Measurements from ENCODE around the gene NHLH1. TPM values are rescaled to one million over a fixed set of nuclear protein-coding genes. Genes with fewer than 3 reads are reported as not detected.

The NHLH1 gene
- total and polyA plus RNA-seq, 10 of the 15 experiments (the other 5 are each of a cell fraction or from before 2014, with no cell fraction given): 0.22 to 0.98 (median 0.43) TPM; not detected in 1

DNA sequence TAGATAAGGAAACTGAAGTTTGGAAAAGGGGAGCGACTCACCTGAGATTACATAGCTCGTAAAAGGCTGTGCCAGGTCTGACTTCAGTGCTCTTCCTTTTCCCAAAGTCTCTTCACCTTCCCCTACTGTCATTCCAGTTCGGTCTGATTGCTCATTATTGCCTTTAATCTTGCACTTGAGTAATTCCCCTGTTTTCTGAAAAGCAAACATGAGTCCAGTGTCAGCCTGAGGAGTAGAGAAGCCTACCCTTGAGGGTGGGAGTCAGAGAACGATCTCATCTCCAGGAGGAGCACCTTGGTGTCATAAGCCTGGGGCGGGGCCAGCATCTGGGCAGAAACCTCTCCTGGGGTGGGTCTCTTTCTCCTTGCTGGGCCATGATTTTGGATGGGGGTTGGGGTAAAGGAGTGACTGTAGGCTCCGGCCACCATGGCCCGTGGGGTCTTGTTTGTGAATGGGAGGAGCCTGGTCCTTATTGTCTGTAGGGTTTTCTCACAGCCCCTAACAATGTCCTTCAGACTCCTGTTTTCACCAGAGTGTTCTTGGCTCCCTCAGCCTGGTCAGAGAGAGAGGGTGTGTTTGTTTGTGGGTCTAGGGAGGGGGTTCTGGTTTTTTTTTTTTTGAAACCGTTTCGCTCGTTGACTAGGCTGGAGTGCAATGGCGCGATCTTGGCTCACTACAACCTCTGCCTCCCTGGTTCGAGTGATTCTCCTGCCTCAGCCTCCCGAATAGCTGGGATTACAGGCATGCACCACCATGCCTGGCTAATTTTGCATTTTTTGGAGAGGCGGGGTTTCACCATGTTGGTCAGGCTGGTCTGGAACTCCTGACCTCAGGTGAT is 39.5 kb downstream of the NHLH1 start:
- no peak overlapping the region for H2AFZ ChIP-seq (ENCODE audit: control insufficient read depth, low read depth, low read length)
- no peaks in the 10 kb centered on the region for H3K9me3 ChIP-seq (replicated peaks; ENCODE audit: control insufficient read depth, insufficient read depth, low read length)
- H3K79me2 ChIP-seq (ENCODE audit: control insufficient read depth, insufficient read depth, low read length): no peaks in the 10 kb centered on the region
- intact Hi-C loops (cut with micrococcal nuclease; ENCODE audit: unreplicated experiment) (no loop called here), in situ Hi-C loops (cut with MboI) (loop anchor here (25.0 kb wide), 1 partner anchor 556 kb away; the partner anchor contains the start of gene ITLN2)
- ChIA-PET POLR2A (no interaction called here), SMC1A (ENCODE audit: uncharacterized antibody, unreplicated experiment) (no interaction called here), CTCF (no interaction called here), RAD21 (ENCODE audit: unreplicated experiment) (no interaction called here)
- no peak overlapping the region for H3K4me2 ChIP-seq (ENCODE audit: control insufficient read depth, insufficient read depth)
- ATAC-seq (no peak), FAIRE-seq (no peak), DNase-seq (ENCODE audit: low read depth, low spot score) (no peak)
- no peaks in the 10 kb centered on the region for H3K4me1 ChIP-seq (ENCODE audit: control insufficient read depth, insufficient read depth, low read length)
- no peaks in the 10 kb centered on the region for H4K20me1 ChIP-seq (ENCODE audit: control insufficient read depth, insufficient read depth)
- no TSS peak for BruUV-seq (replicated peaks)
- H3K9ac ChIP-seq (ENCODE audit: control insufficient read depth, insufficient read depth, low read length): no peak overlapping the region
- H3K36me3 ChIP-seq (ENCODE audit: control insufficient read depth in 2 of 2, insufficient read depth in 2 of 2, low read length in 1 of 2): no peaks in the 10 kb centered on the region
- H3K27ac ChIP-seq (ENCODE audit: control insufficient read depth, insufficient read depth): no peak overlapping the region
- WGBS (ENCODE audit: insufficient coverage, insufficient replicate concordance, low lambda C conversion rate, missing lambda C conversion rate): 46% methylated on average over 15 of the region's 15 CpGs
- no peak overlapping the region for H3K4me3 ChIP-seq
- no peaks in the 10 kb centered on the region; a peak in 1 of 4 replicates for H3K27me3 ChIP-seq (replicated peaks in 1 of 2; ENCODE audit: control insufficient read depth in 2 of 2, insufficient read depth in 2 of 2, low read length in 1 of 2)
- TF ChIP-seq BHLHE40 (IDR thresholded peaks at IDR 0.05; ENCODE audit: borderline replicate concordance in 1 of 2, low read depth in 2 of 2, low read length in 1 of 2) (no peak), IRF4 (IDR thresholded peaks at IDR 0.05; ENCODE audit: low read depth, low read length) (no peak), SIX5 (IDR thresholded peaks at IDR 0.05; ENCODE audit: low read depth, low read length, severe bottlenecking) (no peak), RUNX3 (IDR thresholded peaks at IDR 0.05; ENCODE audit: low read length) (no peak), ZNF592 (IDR thresholded peaks at IDR 0.05) (no peak), MTA2 (IDR thresholded peaks at IDR 0.05; ENCODE audit: low read depth) (no peak), PAX5 (IDR thresholded peaks at IDR 0.05; ENCODE audit: borderline replicate concordance, low read depth, low read length) (no peak), TBL1XR1 (IDR thresholded peaks at IDR 0.05; ENCODE audit: low read depth, low read length) (no peak), KLF5 (IDR thresholded peaks at IDR 0.05; ENCODE audit: partially characterized antibody) (no peak), ASH2L (IDR thresholded peaks at IDR 0.05; ENCODE audit: borderline replicate concordance, low read depth) (no peak), CBX3 (IDR thresholded peaks at IDR 0.05; ENCODE audit: borderline replicate concordance, low read depth) (no peak), NFYB (IDR thresholded peaks at IDR 0.05; ENCODE audit: insufficient read depth, low read depth, low read length) (no peak), POLR2AphosphoS5 (IDR thresholded peaks at IDR 0.05; ENCODE audit: low read length) (no peak), NKRF (conservative IDR thresholded peaks at IDR 0.05) (no peak)
- TF ChIP-seq, protein P1, sequence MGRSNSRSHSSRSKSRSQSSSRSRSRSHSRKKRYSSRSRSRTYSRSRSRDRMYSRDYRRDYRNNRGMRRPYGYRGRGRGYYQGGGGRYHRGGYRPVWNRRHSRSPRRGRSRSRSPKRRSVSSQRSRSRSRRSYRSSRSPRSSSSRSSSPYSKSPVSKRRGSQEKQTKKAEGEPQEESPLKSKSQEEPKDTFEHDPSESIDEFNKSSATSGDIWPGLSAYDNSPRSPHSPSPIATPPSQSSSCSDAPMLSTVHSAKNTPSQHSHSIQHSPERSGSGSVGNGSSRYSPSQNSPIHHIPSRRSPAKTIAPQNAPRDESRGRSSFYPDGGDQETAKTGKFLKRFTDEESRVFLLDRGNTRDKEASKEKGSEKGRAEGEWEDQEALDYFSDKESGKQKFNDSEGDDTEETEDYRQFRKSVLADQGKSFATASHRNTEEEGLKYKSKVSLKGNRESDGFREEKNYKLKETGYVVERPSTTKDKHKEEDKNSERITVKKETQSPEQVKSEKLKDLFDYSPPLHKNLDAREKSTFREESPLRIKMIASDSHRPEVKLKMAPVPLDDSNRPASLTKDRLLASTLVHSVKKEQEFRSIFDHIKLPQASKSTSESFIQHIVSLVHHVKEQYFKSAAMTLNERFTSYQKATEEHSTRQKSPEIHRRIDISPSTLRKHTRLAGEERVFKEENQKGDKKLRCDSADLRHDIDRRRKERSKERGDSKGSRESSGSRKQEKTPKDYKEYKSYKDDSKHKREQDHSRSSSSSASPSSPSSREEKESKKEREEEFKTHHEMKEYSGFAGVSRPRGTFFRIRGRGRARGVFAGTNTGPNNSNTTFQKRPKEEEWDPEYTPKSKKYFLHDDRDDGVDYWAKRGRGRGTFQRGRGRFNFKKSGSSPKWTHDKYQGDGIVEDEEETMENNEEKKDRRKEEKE (IDR thresholded peaks at IDR 0.05): no peak
